Epithelial cell of proximal tubule (primary cell): ENCODE results near the gene SRSF10. TPM values are rescaled to one million over a fixed set of nuclear protein-coding genes. Genes with fewer than 3 reads are reported as not detected.

Source experiments
- DNase-seq: peaks from one replicate; pipeline ENCODE4 v3.0.0-alpha.2; 2011; ENCODE audit warnings: low read depth
- H3K4me3 ChIP-seq: 2 replicates; pipeline ENCODE4 v1.5.1; 2011; ENCODE audit warnings: low read depth, mild to moderate bottlenecking, low read length
- CTCF ChIP-seq: conservative IDR thresholded peaks from 2 replicates; pipeline ENCODE4 v1.5.1; 2012; ENCODE audit warnings: low read depth, mild to moderate bottlenecking, low read length
- total RNA-seq: library from RNA; depleted of rRNA; stranded (reverse); fragments of >200 nt; gene quantifications from 2 replicates; pipeline ENCODE4 v1.2.3, GENCODE V29; 2015

The SRSF10 gene
- total RNA-seq, 1 donor from 2014 or later, result 97.3 TPM

- DNase-seq, result no peak
- peak overlapping the region; percentile 81 for H3K4me3 ChIP-seq
- TF ChIP-seq CTCF, result no peak
Observed at GRCh38 chr1:23977854-23978191, 2.3 kb downstream of the SRSF10 start.

GRCh38 chr1:23977187-23977853, 2.8 kb downstream of the SRSF10 start:
- no peak overlapping the region for H3K4me3 ChIP-seq
- no peak for TF ChIP-seq CTCF
- DNase-seq, result no peak

DNA sequence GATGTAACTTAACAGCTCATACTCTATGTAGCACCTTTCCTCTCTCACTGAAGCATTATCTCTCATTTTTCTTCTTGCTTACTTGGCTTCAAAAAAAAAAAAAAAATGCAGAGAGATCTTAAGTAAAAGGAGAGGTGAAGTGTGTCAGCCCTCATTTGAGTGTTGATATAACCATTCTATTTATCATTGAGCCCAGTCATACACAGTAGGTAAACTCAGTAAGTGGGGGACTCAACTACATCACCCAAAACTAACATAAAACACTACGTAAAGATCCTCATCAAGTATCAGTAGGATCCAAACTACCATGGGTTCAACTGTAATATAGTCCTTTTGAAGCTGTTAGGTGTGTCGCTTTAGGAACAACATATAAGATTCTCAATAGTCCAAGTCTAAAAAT, 12.3 kb downstream of the SRSF10 start:
- H3K4me3 ChIP-seq, result no peak overlapping the region
- DNase-seq, result no peak
- TF ChIP-seq CTCF, result no peak

GRCh38 chr1:23966973-23967493, 13.1 kb downstream of the SRSF10 start:
- no peak overlapping the region for H3K4me3 ChIP-seq
- no peak for TF ChIP-seq CTCF
- no peak for DNase-seq

DNA sequence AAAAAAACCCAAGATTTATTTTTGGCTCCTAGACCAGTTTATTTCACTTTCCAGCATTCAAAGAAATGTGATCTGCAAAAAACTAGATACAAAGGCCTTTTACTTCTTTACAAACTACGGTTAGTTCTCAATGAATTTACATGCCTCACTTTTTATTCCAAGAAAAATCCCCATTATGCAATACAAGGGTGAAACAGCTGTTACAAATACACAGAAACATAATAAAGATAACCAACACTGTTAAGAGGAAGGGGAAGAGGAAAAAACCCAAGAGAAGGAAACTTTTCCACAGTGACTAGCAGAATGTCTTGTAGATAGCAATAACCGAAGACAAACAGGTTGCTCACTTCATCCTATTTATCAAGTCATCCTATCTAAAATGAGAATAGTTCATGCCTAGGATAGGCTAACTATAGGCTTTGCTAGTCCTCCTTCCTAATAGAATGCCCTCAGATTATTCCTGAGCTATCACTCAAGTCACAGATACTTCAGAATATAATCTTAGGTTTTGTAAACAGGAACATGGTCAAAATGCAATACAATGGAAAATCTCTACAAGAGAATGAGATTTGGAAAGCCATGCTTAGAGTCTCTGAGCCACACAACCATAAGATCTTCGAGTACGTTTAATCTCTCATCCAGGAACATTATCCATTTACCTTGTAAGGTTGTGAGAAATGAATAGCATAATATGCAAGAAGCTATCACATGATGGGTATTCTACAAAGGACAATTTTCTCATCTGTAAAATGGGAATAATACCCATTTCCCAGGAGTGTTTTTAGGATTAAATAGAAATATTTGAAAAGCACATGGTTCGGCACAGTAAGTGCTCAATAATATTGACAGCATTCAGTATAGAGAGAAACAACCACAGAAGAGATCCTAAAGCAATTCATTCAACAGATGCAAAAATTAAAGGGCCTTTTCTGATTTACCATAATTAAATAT, 15.1 kb downstream of the SRSF10 start:
- H3K4me3 ChIP-seq, result no peak overlapping the region
- no peak for DNase-seq

DNA sequence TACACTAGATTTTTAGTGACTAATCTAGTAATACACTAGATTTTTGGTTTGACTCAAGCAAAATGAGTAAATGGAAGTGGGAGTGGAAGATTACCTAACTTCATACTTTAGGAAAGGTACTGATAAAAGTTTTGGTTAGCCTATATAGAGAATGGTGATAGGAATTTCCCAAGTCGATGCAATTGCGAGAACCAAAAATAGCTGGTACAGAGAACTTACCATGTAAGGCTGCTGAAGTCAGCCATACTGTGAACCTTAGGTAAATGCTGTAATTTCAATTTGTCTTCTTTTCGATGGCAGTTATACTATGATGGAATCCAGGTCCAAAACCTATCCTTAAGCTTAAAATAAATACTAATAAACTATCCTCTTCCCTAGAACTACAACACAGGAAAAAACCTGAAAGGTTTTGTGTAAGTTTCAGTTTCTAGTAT, 15.9 kb downstream of the SRSF10 start:
- DNase-seq, result no peak
- H3K4me3 ChIP-seq, result no peak overlapping the region
- TF ChIP-seq CTCF, result no peak

More for the DNA sequence above, 15.1 kb downstream of the SRSF10 start:
- TF ChIP-seq CTCF, result no peak
